ENCODE results near the gene PTPRD. TPM values are rescaled to one million over a fixed set of nuclear protein-coding genes. Genes with fewer than 3 reads are reported as not detected.

PTPRD gene
- total RNA-seq, 4 donors from 2014 or later = 0.78 to 11.7 (median 1.6) TPM

- intact Hi-C loops (cut with DNase I; ENCODE audit: low total_unique reads) = no loop called here
- Histone ChIP-seq H3K36me3 (no peaks in the 10 kb centered on the region), H3K27ac (no peak overlapping the region), H3K4me1 (no peaks in the 10 kb centered on the region), H3K9me3 (no peaks in the 10 kb centered on the region), H3K4me3 (no peak overlapping the region), H3K27me3 (no peaks in the 10 kb centered on the region)
- no peak for TF ChIP-seq CTCF (IDR thresholded peaks at IDR 0.05 in 4 of 5, conservative IDR thresholded peaks at IDR 0.05 in 1 of 5)
- DNase-seq (no peak), ATAC-seq (no peak)
- in situ Hi-C loops (cut with MboI; ENCODE audit: low sequenced_read_pairs in 4 of 4) = no loop called here
These were observed 271.7 kb downstream of the PTPRD start for GRCh38 chr9:10341057-10341456.

- in situ Hi-C loops (cut with MboI; ENCODE audit: low sequenced_read_pairs in 4 of 4) = no loop called here
These were observed 273.6 kb downstream of the PTPRD start for GRCh38 chr9:10339152-10339551.

GRCh38 chr9:10331157-10331556 is 281.6 kb downstream of the PTPRD start:
- TF ChIP-seq POLR2A (IDR thresholded peaks at IDR 0.05) (no peak), CTCF (IDR thresholded peaks at IDR 0.05 in 4 of 5, conservative IDR thresholded peaks at IDR 0.05 in 1 of 5) (no peak)
- intact Hi-C loops (cut with DNase I; ENCODE audit: low total_unique reads) (no loop called here), in situ Hi-C loops (cut with MboI; ENCODE audit: low sequenced_read_pairs in 4 of 4) (no loop called here)
- Histone ChIP-seq H3K36me3 (no peaks in the 10 kb centered on the region), H3K4me1 (no peaks in the 10 kb centered on the region), H3K4me3 (no peak overlapping the region), H3K9me3 (no peaks in the 10 kb centered on the region), H3K27ac (no peak overlapping the region), H3K27me3 (no peaks in the 10 kb centered on the region)
- DNase-seq (no peak), ATAC-seq (no peak)

More at GRCh38 chr9:10339152-10339551, 273.6 kb downstream of the PTPRD start:
- TF ChIP-seq CTCF (IDR thresholded peaks at IDR 0.05 in 4 of 5, conservative IDR thresholded peaks at IDR 0.05 in 1 of 5) (no peak), POLR2A (IDR thresholded peaks at IDR 0.05) (no peak)
- no peaks in the 10 kb centered on the region for H3K36me3 ChIP-seq
- no peak for ATAC-seq
- H3K27me3 ChIP-seq = no peaks in the 10 kb centered on the region
- no peak overlapping the region for H3K27ac ChIP-seq
- no peaks in the 10 kb centered on the region for H3K9me3 ChIP-seq
- H3K4me3 ChIP-seq = no peak overlapping the region
- H3K4me1 ChIP-seq = no peaks in the 10 kb centered on the region
- DNase-seq = no peak
- intact Hi-C loops (cut with DNase I; ENCODE audit: low total_unique reads) = no loop called here

GRCh38 chr9:10282084-10282483 is 330.7 kb downstream of the PTPRD start:
- H3K27ac ChIP-seq = no peak overlapping the region
- ATAC-seq (no peak), DNase-seq (no peak)
- H3K27me3 ChIP-seq = no peaks in the 10 kb centered on the region
- no peak overlapping the region for H3K4me3 ChIP-seq
- H3K9me3 ChIP-seq = no peaks in the 10 kb centered on the region
- intact Hi-C loops (cut with DNase I; ENCODE audit: low total_unique reads) (no loop called here), in situ Hi-C loops (cut with MboI; ENCODE audit: low sequenced_read_pairs in 4 of 4) (no loop called here)
- TF ChIP-seq CTCF (IDR thresholded peaks at IDR 0.05 in 4 of 5, conservative IDR thresholded peaks at IDR 0.05 in 1 of 5) (no peak), POLR2A (IDR thresholded peaks at IDR 0.05) (no peak)
- H3K4me1 ChIP-seq = no peaks in the 10 kb centered on the region
- H3K36me3 ChIP-seq = no peaks in the 10 kb centered on the region

- no peak overlapping the region for H3K4me3 ChIP-seq
- TF ChIP-seq POLR2A (IDR thresholded peaks at IDR 0.05) = no peak
- no peak for TF ChIP-seq CTCF (IDR thresholded peaks at IDR 0.05 in 4 of 5, conservative IDR thresholded peaks at IDR 0.05 in 1 of 5)
- no peak for ATAC-seq
- DNase-seq = no peak
- H3K36me3 ChIP-seq = no peaks in the 10 kb centered on the region
- H3K4me1 ChIP-seq = no peaks in the 10 kb centered on the region
- in situ Hi-C loops (cut with MboI; ENCODE audit: low sequenced_read_pairs in 4 of 4) (no loop called here), intact Hi-C loops (cut with DNase I; ENCODE audit: low total_unique reads) (no loop called here)
- no peaks in the 10 kb centered on the region for H3K9me3 ChIP-seq
- H3K27ac ChIP-seq = no peak overlapping the region
- no peaks in the 10 kb centered on the region for H3K27me3 ChIP-seq
These were observed 337.8 kb downstream of the PTPRD start for GRCh38 chr9:10274988-10275387.
